Small intestine (tissue), 7 donors: ENCODE results near the gene GPR85. TPM values are rescaled to one million over a fixed set of nuclear protein-coding genes. Genes with fewer than 3 reads are reported as not detected.
"Not testable (repeated sequence)": the region's sequence is repeated elsewhere in the genome, so short reads cannot be mapped to it uniquely, and the experiment has no call there.

Experiments
- DNase-seq, 2 donors: peaks; one replicate each; pipeline versions ENCODE4 v3.0.0 to v3.0.0-alpha.2; 2013
- FAIRE-seq: peaks from 2 replicates; lab custom pipeline; 2012; peaks lifted over from hg19 to GRCh38; lab: Jason Lieb, UNC
- H3K27ac ChIP-seq, 3 donors: one replicate each; pipeline ENCODE4 v1.5.1; 2013; ENCODE audit warnings: low read length in 2 of 3, mild to moderate bottlenecking in 2 of 3, control low read depth in 1 of 3, inconsistent platforms in 1 of 3, low read depth in 1 of 3, moderate library complexity in 1 of 3
- H3K27me3 ChIP-seq, 3 donors: one replicate each; pipeline ENCODE4 v1.6.1; 2013; ENCODE audit warnings: low read length in 3 of 3, inconsistent platforms in 1 of 3; ENCODE audit not compliant: control insufficient read depth in 3 of 3, insufficient read depth in 3 of 3
- H3K36me3 ChIP-seq, 3 donors: one replicate each; pipeline ENCODE4 v1.6.1; 2013; ENCODE audit warnings: low read length in 3 of 3, inconsistent platforms in 1 of 3, low read depth in 1 of 3, mild to moderate bottlenecking in 1 of 3, moderate library complexity in 1 of 3; ENCODE audit not compliant: control insufficient read depth in 3 of 3, insufficient read depth in 2 of 3
- H3K4me1 ChIP-seq, 3 donors: one replicate each; pipeline ENCODE4 v1.6.1; 2013; ENCODE audit warnings: low read length in 2 of 3, inconsistent platforms in 1 of 3, low read depth in 1 of 3, mild to moderate bottlenecking in 1 of 3, moderate library complexity in 1 of 3; ENCODE audit not compliant: control insufficient read depth in 3 of 3, insufficient read depth in 2 of 3
- H3K4me3 ChIP-seq, 3 donors: one replicate each; pipeline ENCODE4 v1.5.1; 2013; ENCODE audit warnings: low read length in 3 of 3, control low read depth in 1 of 3, inconsistent platforms in 1 of 3, low read depth in 1 of 3, mild to moderate bottlenecking in 1 of 3, moderate library complexity in 1 of 3
- H3K9me3 ChIP-seq, 2 donors: one replicate each; pipeline ENCODE4 v1.6.1; 2013; ENCODE audit warnings: low read depth in 1 of 2, low read length in 1 of 2; ENCODE audit not compliant: control insufficient read depth in 2 of 2, insufficient read depth in 1 of 2
- WGBS, 3 donors: extraction: QIAGEN DNeasy Blood & Tissue Kit; methylation state at CpG; one replicate each; pipeline ENCODE4 v1.1.7; 2013; 5-methylcytosine and 5-hydroxymethylcytosine counted together
- polyA plus RNA-seq, 4 donors: library from polyadenylated mRNA; stranded (reverse) in 3 of 4; unstranded in 1 of 4; fragments of 200-250 nt in 3 of 4; fragments of 120-200 nt in 1 of 4; gene quantifications; one replicate each; pipeline versions ENCODE4 v1.2.1 to v1.2.3, GENCODE V29; 2013
- donor health status: healthy with polysubstance abuse.
- donor health status: control.
- donor health status: control.
- donor health status: Bipolar disorder and iron deficiency.
- donor health status: healthy.

GPR85 gene
- polyA plus RNA-seq, 4 donors, result under 0.01 to 0.67 (median 0.38) TPM; not detected in 1

- Histone ChIP-seq H3K36me3 (peaks cover 0 to 4% (median 2%) of the 10 kb centered on the region in 3 donors), H3K4me1 (peaks cover 0 to 7% (median 3%) of the 10 kb centered on the region in 3 donors), H3K9me3 (no peaks in the 10 kb centered on the region), H3K27ac (peak within 1 kb of the TSS in 2 of 3 donors; percentile 62 to 79), H3K4me3 (peak within 1 kb of the TSS; percentile 41 to 86 (median 53)), H3K27me3 (no peaks in the 10 kb centered on the region)
- 0 to 1% (median 0%) methylated on average over 35 of the region's 35 CpGs for WGBS, 3 donors
- FAIRE-seq, result peak; percentile 96
- DNase-seq, result peak; percentile 94 to 96
Observed at GRCh38 chr7:113118074-113118959, 31.7 kb upstream of the GPR85 start, which contains the start of gene SMIM30. Gene SMIM30 (minus strand): TSS chr7:113118554. CDS start chr7:113117578, 976 bp downstream.

DNA sequence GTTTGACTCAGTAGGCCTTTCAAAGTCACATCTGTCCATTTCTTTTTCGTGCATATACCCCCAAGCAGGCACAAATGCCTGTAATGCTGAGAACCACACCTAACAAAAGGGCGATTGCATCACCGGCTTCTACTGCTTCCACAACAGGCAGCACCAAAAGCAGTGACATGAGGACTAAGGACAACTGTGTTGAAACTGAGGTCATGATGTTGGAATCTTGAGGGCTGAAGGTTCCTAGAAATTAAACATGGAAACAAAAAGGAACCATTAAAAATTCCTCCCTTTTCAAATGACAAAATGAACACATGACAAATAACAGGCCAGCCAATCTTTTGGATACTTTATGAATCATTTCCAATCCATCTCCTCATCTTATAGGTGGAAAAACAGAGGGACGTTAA lies 30.7 kb upstream of the GPR85 start:
- not testable (repeated sequence) for H3K27ac ChIP-seq, H3K36me3 ChIP-seq, H3K4me1 ChIP-seq, H3K27me3 ChIP-seq, FAIRE-seq, H3K9me3 ChIP-seq
- DNase-seq, result peak in 1 of 2 donors; percentile 11
- WGBS, 3 donors, result 72 to 80% (median 79%) methylated on average over 4 of the region's 4 CpGs
- peak overlapping the region in 2 of 3 donors; percentile 11 to 86 for H3K4me3 ChIP-seq

DNA sequence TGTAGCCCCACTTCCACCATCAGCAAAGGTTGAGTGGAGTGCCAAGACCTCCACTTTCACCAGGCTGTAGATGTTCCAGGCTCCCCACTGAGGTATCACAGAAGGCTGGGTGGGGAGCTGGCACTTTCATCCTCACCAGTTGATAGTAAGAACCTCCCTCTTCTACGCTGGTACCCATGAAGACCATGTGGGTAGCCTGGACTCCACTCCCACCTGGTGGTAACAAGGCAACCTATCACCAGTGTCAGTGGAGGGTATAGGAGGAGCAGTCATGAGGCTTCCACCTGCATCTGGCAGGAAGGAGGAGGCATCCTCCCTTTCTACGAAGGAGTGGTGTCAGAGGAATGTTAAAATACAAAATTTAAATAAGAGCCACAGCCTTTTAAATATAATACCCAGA lies 27.3 kb upstream of the GPR85 start:
- H3K4me3 ChIP-seq, result no peak overlapping the region
- FAIRE-seq (no peak), DNase-seq (peak in 1 of 2 donors; percentile 4)
- no peaks in the 10 kb centered on the region for H3K27me3 ChIP-seq
- H3K27ac ChIP-seq, result no peak overlapping the region
- H3K4me1 ChIP-seq, result peaks cover 0 to 7% (median 3%) of the 10 kb centered on the region in 3 donors
- H3K9me3 ChIP-seq, result no peaks in the 10 kb centered on the region
- peaks cover 0 to 4% (median 2%) of the 10 kb centered on the region in 3 donors for H3K36me3 ChIP-seq
- 80 to 96% (median 85%) methylated on average over 2 of the region's 2 CpGs for WGBS, 3 donors

GRCh38 chr7:113109718-113110117 lies 23.1 kb upstream of the GPR85 start:
- H3K4me1 ChIP-seq, result no peaks in the 10 kb centered on the region
- 88 to 93% (median 92%) methylated on average over 1 of the region's 1 CpG for WGBS, 3 donors

DNA sequence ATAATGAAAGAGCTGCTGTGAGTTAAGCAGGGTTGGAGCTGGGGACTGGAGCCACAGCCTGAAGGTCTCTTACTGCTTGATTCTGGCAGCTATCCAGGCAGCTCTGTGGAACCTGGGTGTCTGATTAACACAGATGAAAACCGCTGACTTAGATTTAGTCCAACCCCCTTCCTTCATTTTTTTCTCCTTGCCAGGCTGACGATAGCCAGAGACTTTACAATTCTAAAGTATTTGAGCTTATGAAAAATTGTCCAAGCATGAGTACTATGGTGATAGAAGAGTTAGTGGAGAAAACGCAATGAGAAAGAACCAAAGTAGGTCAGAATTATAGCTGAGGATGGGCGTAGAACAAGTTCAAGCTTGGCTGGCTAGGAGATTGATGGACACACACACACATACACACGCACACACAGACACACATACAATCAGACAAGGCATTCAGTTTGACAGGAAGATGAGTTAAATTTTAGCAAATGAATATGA lies 13.5 kb upstream of the GPR85 start:
- no peak overlapping the region for H3K4me3 ChIP-seq
- H3K4me1 ChIP-seq, result no peaks in the 10 kb centered on the region
- no peaks in the 10 kb centered on the region for H3K9me3 ChIP-seq
- peaks cover 0 to 4% (median 0%) of the 10 kb centered on the region in 3 donors for H3K27me3 ChIP-seq
- WGBS, 3 donors, result 58 to 65% (median 60%) methylated on average over 5 of the region's 5 CpGs
- FAIRE-seq (no peak), DNase-seq (peak in 1 of 2 donors; percentile 12)
- H3K36me3 ChIP-seq, result no peaks in the 10 kb centered on the region
- no peak overlapping the region for H3K27ac ChIP-seq

More at GRCh38 chr7:113109718-113110117, 23.1 kb upstream of the GPR85 start:
- H3K27ac ChIP-seq, result no peak overlapping the region
- no peak overlapping the region for H3K4me3 ChIP-seq
- no peaks in the 10 kb centered on the region for H3K9me3 ChIP-seq
- H3K27me3 ChIP-seq, result no peaks in the 10 kb centered on the region
- H3K36me3 ChIP-seq, result peaks cover 0 to 4% (median 0%) of the 10 kb centered on the region in 3 donors
- FAIRE-seq (no peak), DNase-seq (no peak)

GRCh38 chr7:113099284-113099919 lies 12.8 kb upstream of the GPR85 start:
- H3K4me1 ChIP-seq, result no peaks in the 10 kb centered on the region
- peaks cover 0 to 4% (median 0%) of the 10 kb centered on the region in 3 donors for H3K27me3 ChIP-seq
- WGBS, 3 donors, result 50 to 59% (median 51%) methylated on average over 3 of the region's 3 CpGs
- no peak for DNase-seq
- FAIRE-seq, result no peak
- H3K4me3 ChIP-seq, result no peak overlapping the region
- no peaks in the 10 kb centered on the region for H3K36me3 ChIP-seq
- H3K9me3 ChIP-seq, result no peaks in the 10 kb centered on the region
- H3K27ac ChIP-seq, result no peak overlapping the region

- no peak for FAIRE-seq
- H3K36me3 ChIP-seq, result no peaks in the 10 kb centered on the region
- 18 to 55% (median 33%) methylated on average over 3 of the region's 3 CpGs for WGBS, 3 donors
- H3K4me1 ChIP-seq, result no peaks in the 10 kb centered on the region
- H3K9me3 ChIP-seq, result no peaks in the 10 kb centered on the region
- H3K4me3 ChIP-seq, result no peak overlapping the region
- no peak for DNase-seq
- no peaks in the 10 kb centered on the region for H3K27me3 ChIP-seq
- H3K27ac ChIP-seq, result no peak overlapping the region
Observed at GRCh38 chr7:113094517-113095249, 8.1 kb upstream of the GPR85 start.

DNA sequence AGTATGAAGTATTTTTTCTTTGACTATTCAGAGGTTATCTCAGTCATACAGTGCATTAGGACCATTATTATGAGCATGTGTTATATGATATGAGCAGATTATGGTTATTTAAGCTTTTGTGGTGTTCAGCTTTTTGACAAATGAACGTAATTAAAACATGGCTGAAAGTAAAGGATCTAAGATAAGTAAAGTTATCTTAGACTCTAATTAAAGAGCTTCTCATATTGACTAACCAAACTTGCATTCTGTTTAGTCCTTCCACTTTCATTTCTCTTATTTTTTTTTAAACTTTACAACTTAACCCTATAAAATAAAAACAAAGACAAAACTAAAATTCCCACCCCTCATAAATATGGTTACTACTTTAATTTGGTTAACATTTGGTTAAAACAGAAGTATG lies 6.9 kb upstream of the GPR85 start:
- FAIRE-seq, result no peak
- no peak overlapping the region for H3K4me3 ChIP-seq
- no peaks in the 10 kb centered on the region for H3K9me3 ChIP-seq
- DNase-seq, result no peak
- no peaks in the 10 kb centered on the region for H3K27me3 ChIP-seq
- H3K36me3 ChIP-seq, result no peaks in the 10 kb centered on the region
- 66 to 72% (median 67%) methylated on average over 1 of the region's 1 CpG for WGBS, 3 donors
- no peak overlapping the region for H3K27ac ChIP-seq
- H3K4me1 ChIP-seq, result no peaks in the 10 kb centered on the region
